Colon (tissue), 2 donors: ENCODE data around the gene NKAIN2.

Experiments used
- FAIRE-seq: peaks from 2 replicates; lab custom pipeline; 2012; peaks lifted over from hg19 to GRCh38; lab: Jason Lieb, UNC
- donor health status: control.
- donor health status: control.

Gene NKAIN2

GRCh38 chr6:124854338-124854922 is 1050.8 kb downstream of the NKAIN2 start:
- FAIRE-seq = peak; percentile 49

GRCh38 chr6:124857746-124858145 is 1054.1 kb downstream of the NKAIN2 start:
- no peak for FAIRE-seq

- FAIRE-seq = no peak
Measured at GRCh38 chr6:124858564-124858963, 1054.9 kb downstream of the NKAIN2 start.

- FAIRE-seq = no peak
Measured at GRCh38 chr6:124859366-124859765, 1055.7 kb downstream of the NKAIN2 start.

- no peak for FAIRE-seq
Measured at GRCh38 chr6:124866040-124866439, 1062.4 kb downstream of the NKAIN2 start.

GRCh38 chr6:124867121-124867520 is 1063.5 kb downstream of the NKAIN2 start:
- no peak for FAIRE-seq

- FAIRE-seq = no peak
Measured at GRCh38 chr6:124868481-124868880, 1064.8 kb downstream of the NKAIN2 start.

- FAIRE-seq = no peak
Measured at GRCh38 chr6:124869416-124869815, 1065.8 kb downstream of the NKAIN2 start.

GRCh38 chr6:124870611-124871459 is 1067.2 kb downstream of the NKAIN2 start:
- peak; percentile 58 for FAIRE-seq

- no peak for FAIRE-seq
Measured at GRCh38 chr6:124872361-124873065, 1068.8 kb downstream of the NKAIN2 start.

GRCh38 chr6:124873066-124873410 is 1069.4 kb downstream of the NKAIN2 start:
- FAIRE-seq = no peak
